HG03378 (cell line): ENCODE data around the gene SND1.
A peak's percentile ranks its signal among the peaks of the same experiment; 100 is the strongest.

Source experiments
- ATAC-seq: cut with Tn5 transposase; IDR thresholded peaks from one replicate; pipeline ENCODE4 v1.9.1; 2021; ENCODE audit warnings: mild to moderate bottlenecking, moderate library complexity; ENCODE audit not compliant: unreplicated experiment

Gene SND1

GRCh38 chr7:128120116-128120515 is 468.1 kb downstream of the SND1 start:
- no peak for ATAC-seq

- ATAC-seq = no peak
These were observed 469.0 kb downstream of the SND1 start for GRCh38 chr7:128120976-128121490.

GRCh38 chr7:128121711-128122530 is 469.9 kb downstream of the SND1 start:
- no peak for ATAC-seq

DNA sequence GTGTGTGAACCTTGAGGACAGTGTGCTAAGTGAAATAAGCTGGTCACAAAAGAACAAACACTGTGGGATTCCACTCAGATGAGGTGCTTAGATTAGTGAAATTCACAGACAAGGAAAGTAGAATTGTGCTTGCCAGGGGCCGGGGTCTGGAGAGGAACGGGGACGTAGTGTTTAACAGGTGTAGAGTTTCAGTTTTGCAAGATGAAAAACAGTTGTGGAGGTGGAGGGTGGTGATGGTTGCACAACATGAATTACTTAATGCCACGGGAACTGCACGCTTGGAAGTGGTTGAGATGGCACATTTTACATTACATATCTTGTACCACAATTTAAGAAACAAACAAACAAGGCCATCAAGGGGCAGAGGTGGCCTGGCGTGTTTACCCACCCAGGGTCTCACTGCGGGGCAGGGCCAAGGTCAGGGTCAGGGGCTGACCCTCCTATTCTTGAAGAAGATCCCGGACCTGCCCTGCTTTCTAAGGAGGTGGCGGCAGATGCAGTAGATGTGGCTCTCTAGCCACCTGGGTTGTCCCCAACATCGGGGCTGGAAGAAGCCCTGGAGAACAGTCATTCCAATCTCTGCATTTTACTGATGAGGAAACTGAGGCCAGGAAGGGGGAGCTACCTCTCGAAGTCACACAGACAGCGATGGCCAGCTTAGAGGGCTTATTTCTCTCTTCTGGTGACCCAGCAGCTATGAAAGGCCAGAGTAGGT is 470.7 kb downstream of the SND1 start:
- ATAC-seq = no peak

- ATAC-seq = no peak
These were observed 471.5 kb downstream of the SND1 start for GRCh38 chr7:128123291-128124037.

DNA sequence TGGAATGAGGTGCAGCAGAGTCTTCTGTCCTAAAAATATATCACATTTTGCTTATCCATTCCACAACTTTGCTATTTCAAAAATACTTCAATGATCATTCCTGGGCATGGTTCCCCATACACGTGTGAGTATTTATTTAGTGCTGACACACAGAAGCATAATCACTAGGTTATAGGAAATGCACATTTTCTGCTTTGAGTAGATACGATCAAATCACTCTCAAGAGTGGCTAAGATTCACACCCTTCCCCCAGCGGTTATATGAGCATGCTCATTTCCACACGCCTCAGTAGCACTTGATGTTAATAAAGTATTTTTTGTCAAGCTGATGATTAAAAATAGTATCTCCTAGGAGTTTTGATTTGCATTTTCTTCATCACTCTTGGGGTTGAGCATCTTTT is 472.8 kb downstream of the SND1 start:
- ATAC-seq = no peak

DNA sequence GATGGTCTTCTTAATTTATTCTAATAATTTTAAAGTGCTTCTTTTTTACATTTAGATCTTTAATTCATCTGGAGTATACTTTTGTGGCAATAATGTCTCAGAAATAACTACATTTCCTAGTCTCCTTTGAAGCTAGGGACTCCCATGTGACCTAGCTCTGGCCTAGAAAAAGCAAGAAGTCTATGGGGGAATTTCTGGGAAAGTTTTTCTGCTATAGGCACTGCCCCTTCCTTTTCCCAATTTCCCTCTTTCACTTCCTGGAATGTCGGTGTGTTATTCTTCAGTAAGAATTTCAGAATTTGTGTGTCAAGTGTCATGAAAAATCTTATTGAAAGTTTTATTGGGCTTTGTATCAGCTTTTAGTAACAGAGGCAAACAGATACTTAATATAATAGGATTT is 473.8 kb downstream of the SND1 start:
- ATAC-seq = no peak

- no peak for ATAC-seq
These were observed 476.4 kb downstream of the SND1 start for GRCh38 chr7:128128401-128128800.

GRCh38 chr7:128129224-128129864 is 477.4 kb downstream of the SND1 start:
- ATAC-seq = no peak

- no peak for ATAC-seq
These were observed 479.1 kb downstream of the SND1 start for GRCh38 chr7:128131115-128131514.

GRCh38 chr7:128131731-128132130 is 479.7 kb downstream of the SND1 start:
- ATAC-seq = no peak

DNA sequence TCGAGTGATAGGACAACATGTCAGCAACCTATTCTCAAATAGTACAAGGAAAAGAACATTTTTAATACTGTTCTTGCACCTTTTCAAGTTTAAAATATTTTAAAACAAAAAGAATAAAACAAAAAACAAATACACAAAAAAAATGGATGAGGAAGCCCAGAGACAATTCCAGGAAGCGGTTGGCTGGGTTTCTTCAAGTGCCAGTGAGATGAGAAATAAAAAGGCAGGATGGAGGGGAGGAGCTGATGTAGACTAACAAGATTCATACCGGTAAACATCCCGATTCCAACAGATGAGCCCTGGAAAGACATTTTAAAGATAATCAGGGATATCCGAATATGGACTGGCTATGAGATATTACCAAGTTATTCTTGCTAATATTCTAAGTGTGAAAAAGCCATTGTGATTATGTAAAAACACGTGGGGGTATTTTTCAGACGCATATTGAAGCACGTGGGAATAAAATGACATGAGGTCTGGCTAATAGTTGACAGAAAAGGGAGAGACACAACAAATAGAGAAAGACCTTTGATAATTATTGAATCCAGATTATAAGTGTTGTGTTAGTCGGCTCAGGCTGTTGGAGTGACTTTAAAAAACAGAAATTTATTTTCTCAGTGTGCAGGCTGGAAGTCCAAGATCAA is 480.6 kb downstream of the SND1 start:
- no peak for ATAC-seq

DNA sequence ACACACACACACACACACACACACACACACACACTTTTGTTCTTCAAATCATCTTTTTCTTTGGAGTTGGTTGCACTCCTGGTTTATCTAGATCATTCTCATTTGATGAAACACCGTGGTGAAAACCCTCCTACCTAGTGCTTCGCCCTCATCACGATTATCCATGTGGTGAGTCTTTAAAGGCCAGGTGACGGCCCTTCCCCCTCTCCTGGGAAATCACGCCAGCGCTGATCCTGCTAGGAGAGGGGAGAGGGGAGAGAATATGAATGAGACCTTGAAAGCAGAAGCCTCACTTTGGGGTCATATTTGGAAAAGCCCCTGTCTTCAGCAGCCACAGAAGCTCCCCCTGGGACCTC is 483.1 kb downstream of the SND1 start:
- ATAC-seq = no peak

DNA sequence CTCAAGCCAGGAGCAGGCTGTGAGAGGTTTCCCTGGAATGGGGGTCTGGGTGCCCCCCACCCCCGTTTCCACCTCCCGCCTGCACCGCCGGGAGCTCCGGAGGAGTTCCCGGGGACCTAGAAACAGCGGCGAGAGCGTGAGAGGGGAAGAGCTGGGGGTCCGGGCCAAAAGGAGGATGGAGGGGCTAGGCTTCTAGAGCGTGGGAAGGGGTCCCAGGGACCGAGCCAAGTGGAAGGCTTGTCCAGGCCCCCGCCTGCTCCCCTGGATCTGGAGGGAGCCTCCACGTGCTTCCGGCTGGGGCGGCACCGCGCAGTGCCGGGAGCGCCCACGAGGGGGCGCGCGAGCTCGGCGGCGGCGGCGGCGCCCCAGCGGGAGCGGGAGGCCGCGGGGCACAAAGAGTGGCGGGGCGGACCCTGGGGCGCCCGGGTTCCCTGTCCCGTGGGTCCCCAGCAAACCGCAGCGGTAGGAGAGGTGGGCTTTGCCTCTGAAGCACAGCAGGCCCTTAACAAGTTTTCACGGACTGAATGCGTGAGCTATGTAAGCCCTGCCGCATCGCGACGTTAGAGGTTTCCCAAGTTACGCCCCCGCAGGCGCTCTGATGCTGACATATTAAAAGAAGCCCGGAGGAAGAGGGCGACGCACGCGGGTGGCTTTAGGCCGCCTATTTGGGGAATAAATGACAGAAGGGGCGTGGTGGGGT is 483.7 kb downstream of the SND1 start:
- peak; percentile 78 for ATAC-seq

- ATAC-seq = no peak
These were observed 484.2 kb downstream of the SND1 start for GRCh38 chr7:128136215-128136597.

GRCh38 chr7:128137181-128137580 is 485.2 kb downstream of the SND1 start:
- ATAC-seq = no peak

- ATAC-seq = no peak
These were observed 487.4 kb downstream of the SND1 start for GRCh38 chr7:128139406-128139805.

- ATAC-seq = no peak
These were observed 489.7 kb downstream of the SND1 start for GRCh38 chr7:128141683-128142195.
